HepG2 (cell line): Measurements from ENCODE around the gene CDNF. TPM values are rescaled to one million over a fixed set of nuclear protein-coding genes. Genes with fewer than 3 reads are reported as not detected.

ENCODE experiments used
- ATAC-seq: fragments of 200-7000 bp; cut with Tn5 transposase; 3 replicates; pipeline ENCODE4 v1.9.1; 2020; ENCODE audit warnings: mild to moderate bottlenecking, moderate library complexity
- BruUV-seq: library from RNA; stranded (reverse); fragments of 400-500 nt; replicated peaks from 2 replicates; lab custom pipeline; 2021; lab: Mats Ljungman, UMichigan
- CTCF ChIA-PET: fragments of 300-600 bp; formaldehyde crosslinking; extraction: SDS; loops from one replicate; lab custom pipeline; 2021; ENCODE audit warnings: low total read pairs, inconsistent platforms, low intra/inter-chr PET ratio; lab: Yijun Ruan, JAX
- POLR2A ChIA-PET: fragments of 350-600 bp; sonication (Branson Sonifier 250); formaldehyde crosslinking; loops from one replicate; lab custom pipeline; 2020; ENCODE audit warnings: antibody characterized with exemption, inconsistent platforms; lab: Yijun Ruan, JAX
- DNase-seq: peaks from one replicate; pipeline ENCODE4 v3.0.0-alpha.2; 2015; ENCODE audit warnings: low spot score
- FAIRE-seq: peaks from 3 replicates; lab custom pipeline; 2011; peaks lifted over from hg19 to GRCh38; lab: Jason Lieb, UNC
- H2AFZ ChIP-seq: one replicate; pipeline ENCODE4 v1.6.1; 2011; ENCODE audit warnings: low read length, inconsistent platforms
- H3K27ac ChIP-seq: fragments of 300-600 bp; 3 replicates; pipeline ENCODE4 v1.8.0; 2011; ENCODE audit warnings: mixed run types, mild to moderate bottlenecking, mixed read lengths, low read length, inconsistent platforms; ENCODE audit not compliant: insufficient read depth; ENCODE audit errors: extremely low read length
- H3K27me3 ChIP-seq, 2 experiments: fragments of 200-600 bp in 1 of 2; 2 replicates in 1 of 2; 3 replicates in 1 of 2; pipeline versions ENCODE4 v1.6.0 to v1.8.0; 2011; ENCODE audit warnings: low read length in 2 of 2, mild to moderate bottlenecking in 2 of 2, moderate library complexity in 2 of 2, inconsistent platforms in 1 of 2; ENCODE audit not compliant: insufficient read depth in 2 of 2, control insufficient read depth in 1 of 2
- H3K36me3 ChIP-seq, 2 experiments: fragments of 200-600 bp in 1 of 2; replicated peaks in 1 of 2; 2 replicates in 1 of 2; 3 replicates in 1 of 2; pipeline versions ENCODE4 v1.5.1 to v1.8.0; 2011; ENCODE audit warnings: low read length in 2 of 2, inconsistent platforms in 1 of 2; ENCODE audit not compliant: insufficient read depth in 2 of 2, control insufficient read depth in 1 of 2
- H3K4me1 ChIP-seq: 2 replicates; pipeline ENCODE4 v1.5.1; 2012; ENCODE audit warnings: low read length, inconsistent platforms; ENCODE audit not compliant: insufficient read depth
- H3K4me2 ChIP-seq: 2 replicates; pipeline ENCODE4 v1.6.0; 2011; ENCODE audit warnings: low read depth, low read length, inconsistent platforms
- H3K4me3 ChIP-seq, 3 experiments: fragments of 200-600 bp in 1 of 3; sonication (generic), shearing (Covaris generic) in 1 of 3; replicated peaks in 1 of 3; 2 replicates each; pipeline ENCODE4 v1.5.1; 2011 to 2016; ENCODE audit warnings: low read length in 3 of 3, inconsistent platforms in 2 of 3, low read depth in 2 of 3, mild to moderate bottlenecking in 2 of 3, control low read depth in 1 of 3, mixed read lengths in 1 of 3; ENCODE audit not compliant: insufficient read depth in 1 of 3
- H3K79me2 ChIP-seq: one replicate; pipeline ENCODE4 v1.6.1; 2011; ENCODE audit warnings: low read length, inconsistent platforms; ENCODE audit not compliant: insufficient read depth
- H3K9ac ChIP-seq: 2 replicates; pipeline ENCODE4 v1.6.0; 2011; ENCODE audit warnings: mild to moderate bottlenecking, low read depth, low read length, inconsistent platforms; ENCODE audit not compliant: insufficient read depth
- H3K9me3 ChIP-seq: 2 replicates; pipeline ENCODE4 v1.5.1; 2012; ENCODE audit warnings: mild to moderate bottlenecking, low read length
- H4K20me1 ChIP-seq: 2 replicates; pipeline ENCODE4 v1.6.0; 2011; ENCODE audit warnings: inconsistent platforms, mild to moderate bottlenecking, low read length, moderate library complexity; ENCODE audit not compliant: insufficient read depth
- CHCHD3 ChIP-seq: sonication (generic); formaldehyde crosslinking; IDR thresholded peaks from 2 replicates; pipeline ENCODE4 v1.8.0; 2022; ENCODE audit warnings: mild to moderate bottlenecking, missing genetic modification reagents, moderate library complexity
- HES4 ChIP-seq: sonication (generic); formaldehyde crosslinking; IDR thresholded peaks from 2 replicates; pipeline ENCODE4 v1.9.0; 2021; ENCODE audit warnings: mild to moderate bottlenecking, missing genetic modification reagents, borderline replicate concordance
- HNF4G ChIP-seq, 2 experiments: sonication (generic) in 1 of 2; formaldehyde crosslinking in 1 of 2; IDR thresholded peaks; 2 replicates each; pipeline versions ENCODE4 v1.4.0 to v1.6.1; 2011 to 2020; ENCODE audit warnings: borderline replicate concordance in 2 of 2, low read depth in 2 of 2, mild to moderate bottlenecking in 2 of 2, low read length in 1 of 2, missing genetic modification reagents in 1 of 2, moderate library complexity in 1 of 2
- ZNF225 ChIP-seq: sonication (generic); formaldehyde crosslinking; IDR thresholded peaks from 2 replicates; pipeline ENCODE4 v1.4.0; 2020; ENCODE audit warnings: mild to moderate bottlenecking, missing genetic modification reagents
- ZNF446 ChIP-seq: sonication (generic); formaldehyde crosslinking; IDR thresholded peaks from 2 replicates; pipeline ENCODE4 v1.5.0; 2020; ENCODE audit warnings: mild to moderate bottlenecking, missing genetic modification reagents
- ZNF768 ChIP-seq: sonication (generic); formaldehyde crosslinking; IDR thresholded peaks from 2 replicates; pipeline ENCODE4 v1.4.0; 2020; ENCODE audit warnings: missing genetic modification reagents
- ZNF83 ChIP-seq: sonication (generic); formaldehyde crosslinking; IDR thresholded peaks from 2 replicates; pipeline ENCODE4 v1.4.0; 2020; ENCODE audit warnings: missing genetic modification reagents, mild to moderate bottlenecking, borderline replicate concordance
- WGBS: methylation state at CpG from one replicate; pipeline ENCODE4 v1.1.6; 2017; ENCODE audit warnings: low lambda C conversion rate; 5-methylcytosine and 5-hydroxymethylcytosine counted together
- in situ Hi-C: cut with HindIII; loops from 2 replicates; pipeline ENCODE4 v1.10.0; 2017; ENCODE audit warnings: low pct_unique_long_range_greater_than_20kb; ENCODE audit not compliant: extremely low pct_ligation_motif_present
- intact Hi-C: fragments of 100-400 bp; cut with micrococcal nuclease; formaldehyde crosslinking; loops from one replicate; pipeline ENCODE4 v1.10.0; 2022; ENCODE audit not compliant: unreplicated experiment
- polyA plus RNA-seq, 8 experiments: library from polyadenylated mRNA; depleted of rRNA in 3 of 8; stranded (reverse) in 7 of 8; unstranded in 1 of 8; fragments of >200 nt; fragmentation: Illumina TruSeq in 4 of 8; extraction: Trizol in 4 of 8; gene quantifications; 2 replicates each; pipeline versions ENCODE4 v1.2.1 to v1.2.3, GENCODE V29; 2011 to 2016; ENCODE audit warnings: low read depth in 4 of 8, missing spikeins in 1 of 8, mixed read lengths in 1 of 8; ENCODE audit not compliant: insufficient read depth in 1 of 8
- total RNA-seq, 5 experiments: library from RNA; depleted of rRNA; stranded (reverse); fragments of >200 nt; fragmentation: Illumina TruSeq; extraction: Trizol; gene quantifications; 2 replicates each; pipeline ENCODE4 v1.2.3, GENCODE V29; 2016; ENCODE audit warnings: low read depth in 1 of 5
- TF ChIP-seq, protein P1 (sequence below), 2 experiments: fragments of 450-650 bp in 1 of 2; sonication (generic) in 1 of 2; formaldehyde crosslinking in 1 of 2; IDR thresholded peaks; 2 replicates each; pipeline versions ENCODE4 v1.6.1 to v1.8.0; 2016 to 2022; ENCODE audit warnings: antibody characterized with exemption in 1 of 2, mild to moderate bottlenecking in 1 of 2, missing genetic modification reagents in 1 of 2
- TF ChIP-seq, protein P2 (sequence below): sonication (generic); formaldehyde crosslinking; IDR thresholded peaks from 2 replicates; pipeline ENCODE4 v1.5.1; 2020; ENCODE audit warnings: mild to moderate bottlenecking, missing genetic modification reagents, moderate library complexity
- TF ChIP-seq, protein P3 (sequence below): sonication (generic); formaldehyde crosslinking; IDR thresholded peaks from 2 replicates; pipeline ENCODE4 v1.8.1; 2023; ENCODE audit warnings: mild to moderate bottlenecking, missing genetic modification reagents

Gene CDNF
- total and polyA plus RNA-seq, 2 of the 13 experiments (the other 11 are each of a cell fraction or from before 2014, with no cell fraction given), result 0.29 to 0.33 TPM

DNA sequence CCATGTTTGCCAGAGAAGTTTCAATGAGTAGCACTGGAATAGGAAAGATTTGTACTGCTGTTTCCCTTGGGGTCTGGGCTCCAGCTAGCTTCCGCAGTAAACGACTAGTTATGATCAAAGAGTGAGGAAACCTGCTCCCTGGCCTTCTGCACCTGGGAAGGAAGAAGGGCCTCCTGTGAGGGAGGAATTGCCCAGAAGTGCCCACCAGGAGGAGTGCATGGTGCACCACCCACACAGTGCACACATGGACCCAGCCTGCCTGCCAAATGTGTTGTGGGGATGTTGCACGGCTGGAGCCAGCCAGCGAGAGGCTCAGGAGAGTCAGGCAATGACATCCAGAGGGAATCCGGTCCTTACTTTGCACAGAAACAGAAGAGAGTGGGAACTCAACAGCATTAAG is 36.1 kb downstream of the CDNF start (continued):
- TF ChIP-seq, protein P1, sequence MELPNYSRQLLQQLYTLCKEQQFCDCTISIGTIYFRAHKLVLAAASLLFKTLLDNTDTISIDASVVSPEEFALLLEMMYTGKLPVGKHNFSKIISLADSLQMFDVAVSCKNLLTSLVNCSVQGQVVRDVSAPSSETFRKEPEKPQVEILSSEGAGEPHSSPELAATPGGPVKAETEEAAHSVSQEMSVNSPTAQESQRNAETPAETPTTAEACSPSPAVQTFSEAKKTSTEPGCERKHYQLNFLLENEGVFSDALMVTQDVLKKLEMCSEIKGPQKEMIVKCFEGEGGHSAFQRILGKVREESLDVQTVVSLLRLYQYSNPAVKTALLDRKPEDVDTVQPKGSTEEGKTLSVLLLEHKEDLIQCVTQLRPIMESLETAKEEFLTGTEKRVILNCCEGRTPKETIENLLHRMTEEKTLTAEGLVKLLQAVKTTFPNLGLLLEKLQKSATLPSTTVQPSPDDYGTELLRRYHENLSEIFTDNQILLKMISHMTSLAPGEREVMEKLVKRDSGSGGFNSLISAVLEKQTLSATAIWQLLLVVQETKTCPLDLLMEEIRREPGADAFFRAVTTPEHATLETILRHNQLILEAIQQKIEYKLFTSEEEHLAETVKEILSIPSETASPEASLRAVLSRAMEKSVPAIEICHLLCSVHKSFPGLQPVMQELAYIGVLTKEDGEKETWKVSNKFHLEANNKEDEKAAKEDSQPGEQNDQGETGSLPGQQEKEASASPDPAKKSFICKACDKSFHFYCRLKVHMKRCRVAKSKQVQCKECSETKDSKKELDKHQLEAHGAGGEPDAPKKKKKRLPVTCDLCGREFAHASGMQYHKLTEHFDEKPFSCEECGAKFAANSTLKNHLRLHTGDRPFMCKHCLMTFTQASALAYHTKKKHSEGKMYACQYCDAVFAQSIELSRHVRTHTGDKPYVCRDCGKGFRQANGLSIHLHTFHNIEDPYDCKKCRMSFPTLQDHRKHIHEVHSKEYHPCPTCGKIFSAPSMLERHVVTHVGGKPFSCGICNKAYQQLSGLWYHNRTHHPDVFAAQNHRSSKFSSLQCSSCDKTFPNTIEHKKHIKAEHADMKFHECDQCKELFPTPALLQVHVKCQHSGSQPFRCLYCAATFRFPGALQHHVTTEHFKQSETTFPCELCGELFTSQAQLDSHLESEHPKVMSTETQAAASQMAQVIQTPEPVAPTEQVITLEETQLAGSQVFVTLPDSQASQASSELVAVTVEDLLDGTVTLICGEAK (IDR thresholded peaks at IDR 0.05), result no peak
- TF ChIP-seq, protein P1 (CRISPR knock-in tag; IDR thresholded peaks at IDR 0.05), result no peak
- TF ChIP-seq, all 625 proteins: peak for 3

DNA sequence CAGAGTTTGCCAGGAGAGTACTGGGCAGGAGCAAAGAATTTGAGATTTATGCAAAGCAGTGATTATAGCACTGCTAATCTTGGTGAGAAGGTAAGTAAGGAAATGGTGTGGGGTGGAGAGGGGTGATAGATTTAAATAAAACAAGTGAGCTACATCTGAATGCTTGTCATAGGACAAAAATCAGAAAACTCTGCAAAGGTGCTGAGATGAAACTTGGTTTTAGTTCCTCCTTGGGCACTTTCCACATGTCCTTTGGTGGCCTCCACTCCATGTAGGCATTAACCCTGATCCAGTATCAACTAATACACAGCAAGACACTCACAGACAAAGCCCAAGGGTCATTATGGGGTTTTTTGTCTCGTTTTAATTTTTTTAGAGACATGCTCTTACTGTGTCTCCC is 37.4 kb downstream of the CDNF start:
- no peak overlapping the region for H3K9ac ChIP-seq
- FAIRE-seq (no peak), ATAC-seq (no peak), DNase-seq (no peak)
- H4K20me1 ChIP-seq, result no peaks in the 10 kb centered on the region
- H3K4me1 ChIP-seq, result no peaks in the 10 kb centered on the region
- H3K4me3 ChIP-seq, result no peak overlapping the region
- no peaks in the 10 kb centered on the region for H3K9me3 ChIP-seq
- intact Hi-C loops, result no loop called here
- H3K36me3 ChIP-seq, result no peaks in the 10 kb centered on the region
- BruUV-seq, result no TSS peak
- ChIA-PET POLR2A (no interaction called here), CTCF (no interaction called here)
- H3K79me2 ChIP-seq, result no peaks in the 10 kb centered on the region
- no peaks in the 10 kb centered on the region; a peak in 1 of 5 replicates for H3K27me3 ChIP-seq
- in situ Hi-C loops, result loop anchor here (25.0 kb wide), 1 partner anchor 613 kb away; no protein-coding TSS in a partner anchor
- no peak overlapping the region for H3K4me2 ChIP-seq
- H2AFZ ChIP-seq, result no peak overlapping the region
- H3K27ac ChIP-seq, result no peak overlapping the region
- 0% methylated on average over 1 of the region's 1 CpG for WGBS
- TF ChIP-seq HNF4G (IDR thresholded peaks at IDR 0.05; ENCODE audit: borderline replicate concordance, low read depth, low read length), result no peak
- no peak for TF ChIP-seq HNF4G (CRISPR knock-in tag; IDR thresholded peaks at IDR 0.05; ENCODE audit: borderline replicate concordance, low read depth)
- TF ChIP-seq, protein P2, sequence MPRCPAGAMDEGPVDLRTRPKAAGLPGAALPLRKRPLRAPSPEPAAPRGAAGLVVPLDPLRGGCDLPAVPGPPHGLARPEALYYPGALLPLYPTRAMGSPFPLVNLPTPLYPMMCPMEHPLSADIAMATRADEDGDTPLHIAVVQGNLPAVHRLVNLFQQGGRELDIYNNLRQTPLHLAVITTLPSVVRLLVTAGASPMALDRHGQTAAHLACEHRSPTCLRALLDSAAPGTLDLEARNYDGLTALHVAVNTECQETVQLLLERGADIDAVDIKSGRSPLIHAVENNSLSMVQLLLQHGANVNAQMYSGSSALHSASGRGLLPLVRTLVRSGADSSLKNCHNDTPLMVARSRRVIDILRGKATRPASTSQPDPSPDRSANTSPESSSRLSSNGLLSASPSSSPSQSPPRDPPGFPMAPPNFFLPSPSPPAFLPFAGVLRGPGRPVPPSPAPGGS (CRISPR knock-in tag), result no peak
- no peak for TF ChIP-seq ZNF83 (CRISPR knock-in tag)
- TF ChIP-seq, protein P3, sequence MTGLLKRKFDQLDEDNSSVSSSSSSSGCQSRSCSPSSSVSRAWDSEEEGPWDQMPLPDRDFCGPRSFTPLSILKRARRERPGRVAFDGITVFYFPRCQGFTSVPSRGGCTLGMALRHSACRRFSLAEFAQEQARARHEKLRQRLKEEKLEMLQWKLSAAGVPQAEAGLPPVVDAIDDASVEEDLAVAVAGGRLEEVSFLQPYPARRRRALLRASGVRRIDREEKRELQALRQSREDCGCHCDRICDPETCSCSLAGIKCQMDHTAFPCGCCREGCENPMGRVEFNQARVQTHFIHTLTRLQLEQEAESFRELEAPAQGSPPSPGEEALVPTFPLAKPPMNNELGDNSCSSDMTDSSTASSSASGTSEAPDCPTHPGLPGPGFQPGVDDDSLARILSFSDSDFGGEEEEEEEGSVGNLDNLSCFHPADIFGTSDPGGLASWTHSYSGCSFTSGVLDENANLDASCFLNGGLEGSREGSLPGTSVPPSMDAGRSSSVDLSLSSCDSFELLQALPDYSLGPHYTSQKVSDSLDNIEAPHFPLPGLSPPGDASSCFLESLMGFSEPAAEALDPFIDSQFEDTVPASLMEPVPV (CRISPR knock-in tag), result no peak
- TF ChIP-seq HES4 (CRISPR knock-in tag), result no peak
- no peak for TF ChIP-seq ZNF446 (CRISPR knock-in tag)
- TF ChIP-seq CHCHD3, result no peak
- no peak for TF ChIP-seq ZNF225 (CRISPR knock-in tag)
- TF ChIP-seq ZNF768, result no peak
